RCC 7860 (cell line): ENCODE measurements around the gene ROBO1.
A peak's percentile ranks its signal among the peaks of the same experiment; 100 is the strongest.
"Not testable (repeated sequence)": the region's sequence is repeated elsewhere in the genome, so short reads cannot be mapped to it uniquely, and the experiment has no call there.

Experiments used
- DNase-seq: peaks from one replicate; pipeline ENCODE4 v3.0.0-alpha.2; 2015; ENCODE audit warnings: low spot score
- FAIRE-seq: peaks from 2 replicates; lab custom pipeline; 2012; peaks lifted over from hg19 to GRCh38; lab: Jason Lieb, UNC

ROBO1 gene

DNA sequence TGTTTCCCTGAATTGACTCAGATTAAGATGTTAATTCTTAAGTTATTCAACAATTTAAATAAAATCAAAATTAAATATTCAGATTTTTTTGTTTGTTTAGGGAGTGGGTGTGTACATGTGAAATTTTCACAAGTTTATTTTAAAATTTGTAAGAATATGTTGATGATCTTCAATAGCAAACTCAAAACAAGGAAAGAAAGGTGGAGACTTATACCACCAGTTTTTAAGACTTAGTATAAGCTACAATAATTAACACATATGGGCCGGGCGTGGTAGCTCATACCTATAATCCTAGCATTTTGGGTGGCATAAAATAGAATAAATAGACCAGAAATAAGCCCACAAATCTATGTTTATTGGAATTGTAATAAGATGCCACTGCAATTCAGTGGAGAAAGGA lies 1084.5 kb downstream of the ROBO1 start:
- FAIRE-seq (no peak), DNase-seq (no peak)

DNA sequence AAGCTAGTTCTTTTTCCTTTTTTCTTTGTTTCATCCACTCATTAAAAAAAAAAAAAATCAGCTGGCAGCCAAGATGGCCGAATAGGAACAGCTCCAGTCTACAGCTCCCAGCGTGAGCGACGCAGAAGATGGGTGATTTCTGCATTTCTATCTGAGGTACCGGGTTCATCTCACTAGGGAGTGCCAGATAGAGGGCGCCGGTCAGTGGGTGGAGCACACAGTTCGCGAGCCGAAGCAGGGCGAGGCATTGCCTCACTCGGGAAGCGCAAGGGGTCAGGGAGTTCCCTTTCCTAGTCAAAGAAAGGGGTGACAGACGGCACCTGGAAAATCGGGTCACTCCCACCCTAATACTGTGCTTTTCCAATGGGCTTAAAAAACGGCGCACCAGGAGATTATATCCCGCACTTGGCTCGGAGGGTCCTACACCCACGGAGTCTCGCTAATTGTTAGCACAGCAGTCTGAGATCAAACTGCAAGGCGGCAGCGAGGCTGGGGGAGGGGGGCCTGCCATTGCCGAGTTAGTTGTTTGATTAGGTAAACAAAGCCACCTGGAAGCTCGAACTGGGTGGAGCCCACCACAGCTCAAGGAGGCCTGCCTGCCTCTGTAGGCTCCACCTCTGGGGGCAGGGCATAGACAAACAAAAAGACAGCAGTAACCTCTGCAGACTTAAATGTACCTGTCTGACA lies 1092.5 kb downstream of the ROBO1 start:
- FAIRE-seq, DNase-seq: not testable (repeated sequence)

DNA sequence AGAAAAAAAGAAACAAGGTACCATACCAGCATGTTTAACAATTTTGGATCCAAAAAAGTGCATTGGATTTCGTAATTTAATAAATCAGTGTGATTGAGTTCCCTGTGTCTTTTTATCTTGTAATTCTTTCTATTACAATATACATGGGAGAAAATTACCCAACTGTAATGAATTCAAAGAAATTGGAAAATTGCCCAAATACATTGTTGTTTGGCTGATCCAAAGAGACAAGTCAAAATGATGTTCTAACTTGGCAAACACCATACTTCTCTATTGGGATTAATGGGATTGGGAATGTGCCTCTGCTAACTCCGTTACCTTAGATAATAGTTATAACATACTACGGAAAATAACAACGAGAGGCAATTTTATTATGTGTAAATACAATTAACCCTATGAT lies 1097.1 kb downstream of the ROBO1 start:
- no peak for FAIRE-seq

DNA sequence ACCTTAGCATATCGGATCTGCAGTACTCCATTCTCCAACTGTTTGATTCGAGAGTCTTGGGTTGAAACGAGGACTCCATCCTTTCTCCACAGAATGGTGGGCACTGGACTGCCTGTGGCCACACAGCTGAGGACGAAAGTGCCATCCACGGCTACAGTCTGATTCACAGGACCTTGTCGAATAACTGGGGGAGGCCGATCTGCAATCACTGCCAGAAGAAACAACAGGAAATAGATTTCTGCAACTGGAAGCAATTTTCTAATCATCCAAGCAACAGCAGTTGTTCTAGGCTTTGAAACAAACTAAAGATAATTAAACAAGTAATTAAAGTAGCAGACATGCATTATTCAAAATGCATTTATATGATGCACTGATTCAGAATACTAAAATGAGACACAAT lies 1097.7 kb downstream of the ROBO1 start:
- FAIRE-seq (no peak), DNase-seq (no peak)

More for the DNA sequence above, 1097.1 kb downstream of the ROBO1 start:
- DNase-seq, result no peak

- FAIRE-seq (no peak), DNase-seq (no peak)
Observed at GRCh38 chr3:78668302-78668701, 1099.5 kb downstream of the ROBO1 start.

DNA sequence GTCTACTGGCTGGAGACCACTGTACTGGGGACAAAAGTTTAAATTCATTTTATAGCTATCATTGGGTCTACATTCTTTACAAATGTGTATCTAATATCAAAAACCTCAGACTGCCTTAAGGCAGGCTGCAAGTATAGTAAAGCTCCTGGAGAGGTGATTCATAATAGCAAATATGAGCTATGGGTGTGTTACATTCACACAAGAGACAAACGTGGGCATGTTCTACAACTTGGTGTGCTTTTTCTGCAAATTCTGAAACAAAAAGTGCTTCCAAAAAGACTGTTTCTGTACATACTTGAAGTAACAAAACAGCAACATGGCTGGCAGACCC lies 1101.4 kb downstream of the ROBO1 start:
- DNase-seq (no peak), FAIRE-seq (no peak)

DNA sequence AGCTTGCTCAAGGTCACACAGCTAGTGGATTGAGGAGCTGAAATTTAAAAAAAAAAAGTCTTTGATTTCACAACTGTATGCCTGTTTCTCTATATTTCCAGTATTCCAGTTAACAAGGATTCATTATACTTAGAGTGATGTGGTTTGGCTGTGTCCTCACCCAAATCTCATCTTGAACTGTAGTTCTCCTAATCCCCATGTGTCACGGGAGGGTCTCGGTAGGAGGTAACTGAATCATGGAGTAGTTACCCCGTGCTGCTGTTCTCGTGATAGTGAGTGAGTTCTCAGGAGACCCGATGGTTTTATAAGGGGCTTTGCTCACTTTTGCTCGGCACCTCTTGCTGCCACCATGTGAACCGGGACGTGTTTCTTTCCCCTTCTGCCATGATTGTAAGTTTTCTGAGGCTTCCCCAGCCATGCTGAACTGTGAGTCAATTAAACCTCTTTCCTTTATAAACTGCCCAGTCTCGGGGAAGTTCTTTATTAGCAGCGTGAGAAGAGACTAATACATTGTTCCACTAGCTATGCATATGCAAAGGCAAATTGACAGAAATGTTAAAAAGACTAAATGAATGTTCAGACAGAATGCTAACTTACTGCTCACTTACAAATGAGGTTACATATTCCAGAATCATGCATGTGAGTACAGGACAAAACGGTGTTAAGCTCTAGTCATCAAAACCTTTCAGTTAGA lies 1101.9 kb downstream of the ROBO1 start:
- no peak for FAIRE-seq
- no peak for DNase-seq

DNA sequence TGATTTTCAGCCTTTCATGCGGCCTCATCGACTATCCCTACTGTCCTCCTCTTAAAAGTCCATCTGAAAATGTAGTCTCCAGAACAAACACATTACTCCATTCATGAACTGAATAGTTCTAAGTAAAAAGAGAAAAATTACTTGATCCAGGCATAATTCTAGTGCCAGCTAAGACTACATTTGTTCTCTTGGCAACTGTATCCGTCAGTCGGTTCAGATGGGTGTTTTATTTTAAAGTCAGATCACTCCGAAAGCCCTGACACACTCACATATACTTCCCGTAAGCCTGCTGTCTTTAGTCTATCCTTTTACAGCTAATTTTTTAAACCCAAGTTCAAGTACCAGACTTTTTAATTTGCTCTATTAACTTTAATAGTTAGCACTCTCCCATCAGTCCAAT lies 1102.7 kb downstream of the ROBO1 start:
- FAIRE-seq (no peak), DNase-seq (no peak)

DNA sequence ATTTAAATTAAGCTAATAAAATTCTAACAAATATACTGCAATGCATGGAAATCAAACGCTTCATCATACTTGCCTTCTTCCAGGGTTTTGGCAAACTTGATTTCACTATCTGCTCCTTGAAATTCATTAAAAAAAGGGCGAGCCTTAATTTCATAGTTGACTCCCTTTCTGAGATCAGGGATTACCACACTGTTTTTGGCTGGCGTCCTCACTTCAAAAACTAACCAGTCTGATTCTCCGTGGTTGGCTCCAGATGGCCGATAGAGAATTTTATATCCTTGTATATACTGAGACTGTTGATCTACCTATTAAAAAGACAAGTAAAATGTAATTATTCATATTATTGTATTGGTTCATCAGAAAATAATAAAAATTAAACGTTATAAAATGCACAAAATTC lies 1106.8 kb downstream of the ROBO1 start:
- DNase-seq, result no peak
- no peak for FAIRE-seq

DNA sequence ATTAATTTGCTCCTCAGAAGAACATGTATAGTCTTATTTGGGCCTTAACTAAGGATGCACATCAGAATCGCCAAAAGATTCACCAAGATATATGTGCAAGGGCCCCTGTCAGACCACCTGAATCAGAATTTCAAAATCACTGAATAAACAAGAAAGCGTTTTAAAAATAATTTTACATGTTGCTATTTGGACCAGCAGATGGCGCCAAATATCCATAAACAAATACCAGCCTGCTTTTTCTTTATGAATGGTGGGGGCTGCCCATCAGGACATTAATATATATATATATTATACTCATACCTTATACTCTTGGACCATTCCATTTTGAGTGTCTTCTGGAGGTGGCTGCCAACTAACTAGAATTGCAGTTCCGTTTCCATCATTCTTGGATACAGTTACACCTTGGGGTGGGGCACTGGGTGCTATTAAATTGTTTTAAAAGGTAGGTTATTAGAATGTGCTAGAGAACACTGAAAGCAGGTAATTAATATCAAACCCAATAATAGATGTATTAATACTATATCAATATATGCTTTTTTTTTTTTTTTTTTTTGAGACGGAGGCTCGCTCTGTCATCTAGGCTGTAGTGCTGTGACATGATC lies 1108.3 kb downstream of the ROBO1 start:
- DNase-seq (peak; percentile 5), FAIRE-seq (no peak)

DNA sequence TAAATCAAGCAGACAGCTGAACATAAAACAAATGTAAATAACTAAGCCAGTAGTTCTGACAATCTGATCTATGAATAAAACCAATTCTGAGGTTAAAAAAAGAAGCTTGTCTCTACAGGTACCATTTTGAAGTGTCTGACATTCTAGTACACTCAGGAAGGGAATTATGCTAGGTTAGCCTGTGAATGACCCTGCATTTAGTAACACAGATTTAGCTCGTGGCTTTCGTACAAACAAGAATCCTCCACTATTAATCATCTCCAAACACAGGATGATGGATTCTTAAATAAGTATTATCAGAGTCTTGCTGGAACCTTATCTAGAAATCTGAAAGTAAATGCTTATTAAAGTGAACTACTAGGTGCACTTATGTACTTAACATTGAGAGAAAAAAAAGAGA lies 1120.1 kb downstream of the ROBO1 start:
- FAIRE-seq (no peak), DNase-seq (no peak)

DNA sequence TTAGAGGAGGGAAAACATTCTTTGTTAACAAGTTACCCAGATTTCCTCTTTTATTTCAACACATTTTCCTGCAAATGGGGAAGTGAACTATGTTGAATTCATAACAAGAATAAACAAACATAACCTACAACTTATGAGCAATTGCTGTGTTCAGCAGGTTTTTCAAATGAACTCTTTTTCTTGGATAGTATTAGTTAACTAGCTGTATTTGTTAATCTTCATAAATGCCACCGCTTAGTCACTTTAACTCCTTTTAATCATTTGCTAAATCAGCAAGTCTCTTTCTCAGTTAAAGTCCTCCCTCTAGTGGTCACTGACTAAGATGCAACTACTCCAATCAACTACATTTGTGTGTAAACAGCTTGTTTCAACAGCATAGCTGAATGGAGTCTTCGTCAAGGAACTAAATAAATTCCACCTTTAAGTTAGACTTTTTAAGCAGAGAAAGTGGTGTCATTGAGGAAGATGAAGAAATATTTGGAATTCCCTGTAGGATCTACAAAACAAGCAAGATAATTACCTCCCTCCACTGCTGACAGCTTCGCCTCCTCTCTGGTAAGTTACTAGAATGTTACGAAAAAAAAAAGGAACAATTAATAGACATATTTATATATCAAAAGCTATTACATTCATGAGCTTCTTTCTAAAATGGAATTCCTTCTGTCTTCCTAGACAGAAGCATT lies 1122.0 kb downstream of the ROBO1 start:
- FAIRE-seq (peak; percentile 82), DNase-seq (peak; percentile 56)

DNA sequence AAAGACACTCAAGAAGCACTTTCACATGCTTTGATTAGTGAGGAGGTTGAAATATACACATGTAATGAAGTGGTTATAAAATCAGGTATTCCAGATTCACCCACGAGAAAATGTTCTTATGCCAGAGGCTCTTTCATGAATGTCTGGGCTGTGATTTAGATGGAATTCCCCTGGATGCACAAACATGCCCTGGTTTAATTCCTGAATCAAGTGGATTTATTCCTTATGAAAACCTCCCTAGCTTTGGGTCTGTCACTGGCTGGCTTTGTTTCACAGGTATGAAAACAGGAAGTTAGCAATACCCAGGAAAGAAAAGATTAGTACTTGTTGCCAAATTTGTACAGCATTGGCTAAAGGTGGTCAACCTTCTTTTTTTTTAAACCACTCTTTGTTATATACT lies 1123.0 kb downstream of the ROBO1 start:
- no peak for DNase-seq

GRCh38 chr3:78642226-78643035 lies 1125.4 kb downstream of the ROBO1 start:
- no peak for FAIRE-seq

More for the DNA sequence above, 1123.0 kb downstream of the ROBO1 start:
- FAIRE-seq, result no peak

GRCh38 chr3:78641703-78642102 lies 1126.1 kb downstream of the ROBO1 start:
- FAIRE-seq, result no peak
- no peak for DNase-seq

More at GRCh38 chr3:78642226-78643035, 1125.4 kb downstream of the ROBO1 start:
- no peak for DNase-seq

DNA sequence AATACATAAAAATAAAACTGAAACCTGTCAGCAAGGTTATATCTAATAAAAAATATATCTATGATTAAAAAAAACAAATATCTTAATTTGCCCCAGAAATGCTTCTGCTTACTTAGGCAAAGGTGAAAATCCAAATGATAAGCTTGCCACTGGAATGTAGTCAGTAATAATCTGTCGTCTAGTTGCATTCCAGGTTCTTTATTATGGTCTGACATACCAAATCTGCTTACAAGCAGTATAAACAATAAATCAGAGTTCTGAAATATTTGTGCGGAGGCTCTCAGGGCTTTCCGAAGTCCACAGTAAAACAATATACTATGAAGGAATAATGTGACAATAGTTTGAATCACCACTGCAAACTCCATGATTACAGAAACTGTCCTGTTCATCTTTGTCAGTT lies 1133.5 kb downstream of the ROBO1 start:
- no peak for DNase-seq
- FAIRE-seq, result no peak

GRCh38 chr3:78633626-78634025 lies 1134.2 kb downstream of the ROBO1 start:
- DNase-seq (peak; percentile 4), FAIRE-seq (no peak)

- FAIRE-seq (no peak), DNase-seq (no peak)
Observed at GRCh38 chr3:78632925-78633553, 1134.8 kb downstream of the ROBO1 start.

GRCh38 chr3:78629544-78629943 lies 1138.3 kb downstream of the ROBO1 start:
- DNase-seq (no peak), FAIRE-seq (no peak)

DNA sequence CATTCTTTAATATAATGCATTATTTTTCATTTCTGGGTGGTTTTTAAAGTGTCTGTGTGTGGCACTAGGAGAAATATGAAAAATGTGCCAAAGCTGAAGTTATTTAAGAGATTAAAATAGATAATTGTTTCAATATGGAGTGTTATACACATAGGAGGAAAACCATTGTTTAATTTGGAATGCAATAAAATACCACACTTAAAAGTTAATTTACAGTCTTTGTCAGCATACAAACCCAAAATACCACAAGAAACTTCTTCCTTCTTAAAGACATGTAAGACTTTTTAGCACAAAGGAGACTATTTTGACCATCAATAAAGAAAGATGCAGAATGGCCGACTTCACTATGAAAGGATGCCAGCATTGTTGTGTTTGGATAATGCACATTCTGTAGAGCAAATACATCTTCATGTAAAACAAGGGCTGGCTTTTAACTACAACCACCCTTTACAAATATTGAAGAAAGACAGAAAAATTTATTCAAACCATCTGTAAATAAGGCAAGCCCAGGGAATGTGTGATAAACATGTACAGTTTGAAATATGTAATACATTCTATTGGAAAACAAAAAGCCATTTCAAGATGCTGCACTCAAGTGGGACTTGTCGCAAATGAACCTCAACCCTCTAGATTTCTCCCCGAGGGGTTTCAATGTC lies 1146.6 kb downstream of the ROBO1 start:
- no peak for FAIRE-seq
- no peak for DNase-seq
